ENCODE data around the gene ZNF586.

Gene ZNF586

DNA sequence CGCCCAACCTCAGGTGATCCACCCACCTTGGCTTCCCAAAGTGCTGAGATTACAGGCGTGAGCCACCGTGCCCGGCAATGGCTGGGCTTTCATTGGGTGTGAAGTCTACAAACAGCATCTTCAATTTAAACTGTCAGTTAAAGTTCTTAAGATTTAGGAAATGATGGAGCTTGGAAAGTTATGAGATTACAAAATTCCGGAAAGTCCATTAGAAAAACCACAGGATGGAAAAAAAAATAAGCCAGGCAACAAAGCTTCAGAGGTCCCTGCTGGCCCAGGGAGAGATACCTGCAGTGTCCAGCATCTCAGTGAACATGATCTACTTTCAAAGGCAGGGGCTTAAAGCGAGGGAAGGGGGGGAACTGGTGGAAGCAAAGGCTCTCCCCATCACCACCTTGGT lies 56.0 kb downstream of the ZNF586 start:
- Histone ChIP-seq H3K4me3 (ENCODE audit: low read depth, low read length) (no peak overlapping the region), H3K4me1 (ENCODE audit: control insufficient read depth, insufficient read depth, low read length) (peaks cover 2% of the 10 kb centered on the region; the same call in 1 of the 2 replicates), H3K27ac (ENCODE audit: extremely low read depth, low read depth, low read length) (no peak overlapping the region), H3K36me3 (ENCODE audit: control insufficient read depth in 2 of 2, insufficient read depth in 1 of 2, low read length in 2 of 2) (peaks cover 28 to 42% of the 10 kb centered on the region in 2 experiments; a peak in 2 of 3 replicates), H3K9me3 (ENCODE audit: control insufficient read depth, insufficient read depth, low read depth, low read length) (no peaks in the 10 kb centered on the region)
- TF ChIP-seq GLI2 (tag by site-specific recombination; IDR thresholded peaks at IDR 0.05; ENCODE audit: borderline replicate concordance, low read depth), result no peak
- TF ChIP-seq SP3 (tag by site-specific recombination; IDR thresholded peaks at IDR 0.05), result no peak
- ChIA-PET POLR2A (no interaction called here), CTCF (interaction anchor here (0.6 to 1.1 kb wide), 2 partner anchors 78 to 390 kb away, joined by 3 to 5 read pairs; no protein-coding TSS in a partner anchor)

DNA sequence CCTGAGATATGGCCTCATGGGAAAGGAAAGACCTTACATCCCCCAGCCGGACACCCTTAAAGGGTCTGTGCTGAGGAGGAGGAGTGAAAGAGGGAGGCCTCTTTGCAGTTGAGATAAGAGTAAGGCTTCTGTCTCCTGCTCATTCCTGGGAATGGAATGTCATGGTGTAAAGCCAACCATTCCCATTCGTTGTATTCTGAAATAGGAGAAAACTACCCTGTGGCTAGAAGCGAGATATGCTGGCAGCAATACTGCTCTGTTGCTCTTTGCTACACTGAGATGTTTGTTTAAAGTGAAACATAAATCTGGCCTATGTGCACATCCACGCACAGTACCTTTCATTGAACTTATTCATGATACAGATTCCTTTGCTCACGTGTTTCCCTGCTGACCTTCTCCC lies 59.8 kb downstream of the ZNF586 start:
- ChIA-PET POLR2A (interaction anchor here (0.6 kb wide), 1 partner anchor 18 kb away, joined by 5 read pairs; no protein-coding TSS in a partner anchor), CTCF (no interaction called here)
- TF ChIP-seq ZNF707 (tag by site-specific recombination; IDR thresholded peaks at IDR 0.05) (no peak), ZNF692 (tag by site-specific recombination; IDR thresholded peaks at IDR 0.05) (no peak), ZNF549 (tag by site-specific recombination; IDR thresholded peaks at IDR 0.05) (no peak), ZNF785 (tag by site-specific recombination; IDR thresholded peaks at IDR 0.05) (no peak), ZNF24 (tag by site-specific recombination; IDR thresholded peaks at IDR 0.05) (no peak), ZNF837 (tag by site-specific recombination; IDR thresholded peaks at IDR 0.05) (no peak), HOXD13 (CRISPR knock-in tag; IDR thresholded peaks at IDR 0.05; ENCODE audit: borderline replicate concordance) (no peak), ZNF529 (tag by site-specific recombination; IDR thresholded peaks at IDR 0.05; ENCODE audit: insufficient replicate concordance) (no peak), ZFP3 (tag by site-specific recombination; IDR thresholded peaks at IDR 0.05; ENCODE audit: low read depth) (no peak), HOXA7 (CRISPR knock-in tag; IDR thresholded peaks at IDR 0.05; ENCODE audit: borderline replicate concordance) (no peak), ZNF521 (tag by site-specific recombination; IDR thresholded peaks at IDR 0.05) (no peak), ZNF514 (tag by site-specific recombination; IDR thresholded peaks at IDR 0.05) (no peak)
- TF ChIP-seq, protein P1, sequence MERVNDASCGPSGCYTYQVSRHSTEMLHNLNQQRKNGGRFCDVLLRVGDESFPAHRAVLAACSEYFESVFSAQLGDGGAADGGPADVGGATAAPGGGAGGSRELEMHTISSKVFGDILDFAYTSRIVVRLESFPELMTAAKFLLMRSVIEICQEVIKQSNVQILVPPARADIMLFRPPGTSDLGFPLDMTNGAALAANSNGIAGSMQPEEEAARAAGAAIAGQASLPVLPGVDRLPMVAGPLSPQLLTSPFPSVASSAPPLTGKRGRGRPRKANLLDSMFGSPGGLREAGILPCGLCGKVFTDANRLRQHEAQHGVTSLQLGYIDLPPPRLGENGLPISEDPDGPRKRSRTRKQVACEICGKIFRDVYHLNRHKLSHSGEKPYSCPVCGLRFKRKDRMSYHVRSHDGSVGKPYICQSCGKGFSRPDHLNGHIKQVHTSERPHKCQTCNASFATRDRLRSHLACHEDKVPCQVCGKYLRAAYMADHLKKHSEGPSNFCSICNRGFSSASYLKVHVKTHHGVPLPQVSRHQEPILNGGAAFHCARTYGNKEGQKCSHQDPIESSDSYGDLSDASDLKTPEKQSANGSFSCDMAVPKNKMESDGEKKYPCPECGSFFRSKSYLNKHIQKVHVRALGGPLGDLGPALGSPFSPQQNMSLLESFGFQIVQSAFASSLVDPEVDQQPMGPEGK (tag by site-specific recombination; IDR thresholded peaks at IDR 0.05), result no peak

GRCh38 chr19:57830071-57830602 lies 60.7 kb downstream of the ZNF586 start, which contains the start of gene ZNF587B:
Gene ZNF587B (plus strand): TSS chr19:57830299. CDS start chr19:57830529, 230 bp downstream.
- H3K36me3 ChIP-seq (ENCODE audit: control insufficient read depth in 2 of 2, insufficient read depth in 1 of 2, low read length in 2 of 2), result peaks cover 16 to 26% of the 10 kb centered on the region in 2 experiments; a peak in 2 of 3 replicates
- H3K4me3 ChIP-seq (ENCODE audit: low read depth, low read length), result no peak within 1 kb of the TSS
- no peaks in the 10 kb centered on the region for H3K4me1 ChIP-seq (ENCODE audit: control insufficient read depth, insufficient read depth, low read length)
- H3K9me3 ChIP-seq (ENCODE audit: control insufficient read depth, insufficient read depth, low read depth, low read length), result no peaks in the 10 kb centered on the region
- no peak within 1 kb of the TSS for H3K27ac ChIP-seq (ENCODE audit: extremely low read depth, low read depth, low read length)
- ChIA-PET POLR2A (no interaction called here), CTCF (interaction anchor here (0.6 kb wide), 1 partner anchor 265 kb away, joined by 3 read pairs; no protein-coding TSS in a partner anchor)
- TF ChIP-seq ZSCAN23 (tag by site-specific recombination; IDR thresholded peaks at IDR 0.05) (no peak), SCRT2 (tag by site-specific recombination; IDR thresholded peaks at IDR 0.05) (no peak), HOXC10 (CRISPR knock-in tag; IDR thresholded peaks at IDR 0.05) (0 out of 2 replicates have a peak, but pooled peaks have one; percentile 54), ZNF521 (tag by site-specific recombination; IDR thresholded peaks at IDR 0.05) (no peak), ZNF23 (tag by site-specific recombination; IDR thresholded peaks at IDR 0.05; ENCODE audit: borderline replicate concordance) (no peak), ZNF626 (tag by site-specific recombination; IDR thresholded peaks at IDR 0.05) (no peak), ZFP37 (tag by site-specific recombination; IDR thresholded peaks at IDR 0.05) (no peak), CTCF (tag by site-specific recombination; IDR thresholded peaks at IDR 0.05) (0 out of 2 replicates have a peak, but pooled peaks have one; percentile 32)
- TF ChIP-seq, protein P2, sequence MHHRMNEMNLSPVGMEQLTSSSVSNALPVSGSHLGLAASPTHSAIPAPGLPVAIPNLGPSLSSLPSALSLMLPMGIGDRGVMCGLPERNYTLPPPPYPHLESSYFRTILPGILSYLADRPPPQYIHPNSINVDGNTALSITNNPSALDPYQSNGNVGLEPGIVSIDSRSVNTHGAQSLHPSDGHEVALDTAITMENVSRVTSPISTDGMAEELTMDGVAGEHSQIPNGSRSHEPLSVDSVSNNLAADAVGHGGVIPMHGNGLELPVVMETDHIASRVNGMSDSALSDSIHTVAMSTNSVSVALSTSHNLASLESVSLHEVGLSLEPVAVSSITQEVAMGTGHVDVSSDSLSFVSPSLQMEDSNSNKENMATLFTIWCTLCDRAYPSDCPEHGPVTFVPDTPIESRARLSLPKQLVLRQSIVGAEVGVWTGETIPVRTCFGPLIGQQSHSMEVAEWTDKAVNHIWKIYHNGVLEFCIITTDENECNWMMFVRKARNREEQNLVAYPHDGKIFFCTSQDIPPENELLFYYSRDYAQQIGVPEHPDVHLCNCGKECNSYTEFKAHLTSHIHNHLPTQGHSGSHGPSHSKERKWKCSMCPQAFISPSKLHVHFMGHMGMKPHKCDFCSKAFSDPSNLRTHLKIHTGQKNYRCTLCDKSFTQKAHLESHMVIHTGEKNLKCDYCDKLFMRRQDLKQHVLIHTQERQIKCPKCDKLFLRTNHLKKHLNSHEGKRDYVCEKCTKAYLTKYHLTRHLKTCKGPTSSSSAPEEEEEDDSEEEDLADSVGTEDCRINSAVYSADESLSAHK (tag by site-specific recombination; IDR thresholded peaks at IDR 0.05), result no peak

More for the DNA sequence above, 59.8 kb downstream of the ZNF586 start:
- H3K4me1 ChIP-seq (ENCODE audit: control insufficient read depth, insufficient read depth, low read length), result no peaks in the 10 kb centered on the region
- H3K36me3 ChIP-seq (ENCODE audit: control insufficient read depth in 2 of 2, insufficient read depth in 1 of 2, low read length in 2 of 2), result peaks cover 20 to 32% of the 10 kb centered on the region in 2 experiments; a peak in 2 of 3 replicates
- H3K9me3 ChIP-seq (ENCODE audit: control insufficient read depth, insufficient read depth, low read depth, low read length), result no peaks in the 10 kb centered on the region
- no peak overlapping the region for H3K27ac ChIP-seq (ENCODE audit: extremely low read depth, low read depth, low read length)
- no peak overlapping the region for H3K4me3 ChIP-seq (ENCODE audit: low read depth, low read length)

Measured in HEK293 (cell line).